Gastrocnemius medialis (tissue), 4 donors: ENCODE results near the gene NTMT1. TPM values are rescaled to one million over a fixed set of nuclear protein-coding genes. Genes with fewer than 3 reads are reported as not detected.

ENCODE experiments used
- ATAC-seq, 2 donors: fragments of 150-250 bp; one replicate each; pipeline ENCODE4 v1.9.1; 2016
- DNase-seq, 2 donors: peaks; one replicate each; pipeline ENCODE4 v3.0.0-alpha.2; 2019
- H3K27ac ChIP-seq, 4 donors: fragments of 200-600 bp; sonication (generic); 1 replicate in 1 of 4; 2 replicates in 3 of 4; pipeline ENCODE4 v1.5.1; 2016 to 2018; ENCODE audit warnings: mild to moderate bottlenecking in 2 of 4, moderate library complexity in 1 of 4
- H3K27me3 ChIP-seq, 3 donors: fragments of 200-600 bp; sonication (generic) in 2 of 3; 1 replicate in 1 of 3; 2 replicates in 2 of 3; pipeline versions ENCODE4 v1.5.1 to v1.6.0; 2016 to 2019; ENCODE audit warnings: mild to moderate bottlenecking in 1 of 3, moderate library complexity in 1 of 3
- H3K36me3 ChIP-seq, 2 donors: fragments of 200-600 bp; sonication (generic) in 1 of 2; one replicate each; pipeline ENCODE4 v1.5.1; 2017 to 2018
- H3K4me1 ChIP-seq, 2 donors: fragments of 200-600 bp; sonication (generic) in 1 of 2; one replicate each; pipeline ENCODE4 v1.5.1; 2016 to 2017; ENCODE audit warnings: mild to moderate bottlenecking in 2 of 2
- H3K4me3 ChIP-seq, 4 donors: fragments of 200-600 bp; sonication (generic) in 3 of 4; 1 replicate in 1 of 4; 2 replicates in 3 of 4; pipeline ENCODE4 v1.5.1; 2016 to 2019; ENCODE audit warnings: mild to moderate bottlenecking in 2 of 4
- H3K9me3 ChIP-seq, 3 donors: fragments of 200-600 bp; sonication (generic) in 2 of 3; 1 replicate in 1 of 3; 2 replicates in 2 of 3; pipeline ENCODE4 v1.5.1; 2016 to 2019
- POLR2A ChIP-seq, 2 donors: fragments of 450-650 bp; IDR thresholded peaks; one replicate each; pipeline ENCODE4 v1.6.1; 2017; ENCODE audit warnings: antibody characterized with exemption in 2 of 2, mild to moderate bottlenecking in 2 of 2, moderate library complexity in 2 of 2
- in situ Hi-C, 4 donors: fragments of 200-750 bp; cut with MboI; loops; one replicate each; pipeline versions ENCODE4 v1.15.0 to v1.8.0; 2017; ENCODE audit warnings: low sequenced_read_pairs in 4 of 4
- intact Hi-C: fragments of 100-400 bp; cut with DNase I; formaldehyde crosslinking; loops from one replicate; pipeline ENCODE4 v1.15.1; 2023; ENCODE audit warnings: low total_unique reads
- total RNA-seq, 4 donors: library from RNA; depleted of rRNA; stranded (reverse); fragments of >200 nt; gene quantifications; one replicate each; pipeline versions ENCODE4 v1.1.0 to v1.2.3, GENCODE V29; 2016
- TF ChIP-seq, protein P1 (sequence below), 5 experiments: fragments of 450-650 bp in 3 of 5; fragments of 200-600 bp in 2 of 5; sonication (generic) in 2 of 5; IDR thresholded peaks in 4 of 5; conservative IDR thresholded peaks in 1 of 5; 1 replicate in 4 of 5; 2 replicates in 1 of 5; pipeline ENCODE4 v1.5.1; 2016 to 2019; ENCODE audit warnings: antibody characterized with exemption in 5 of 5, mild to moderate bottlenecking in 3 of 5, moderate library complexity in 3 of 5

Gene NTMT1
- total RNA-seq, 4 donors from 2014 or later = 37.8 to 82.1 (median 48.1) TPM

DNA sequence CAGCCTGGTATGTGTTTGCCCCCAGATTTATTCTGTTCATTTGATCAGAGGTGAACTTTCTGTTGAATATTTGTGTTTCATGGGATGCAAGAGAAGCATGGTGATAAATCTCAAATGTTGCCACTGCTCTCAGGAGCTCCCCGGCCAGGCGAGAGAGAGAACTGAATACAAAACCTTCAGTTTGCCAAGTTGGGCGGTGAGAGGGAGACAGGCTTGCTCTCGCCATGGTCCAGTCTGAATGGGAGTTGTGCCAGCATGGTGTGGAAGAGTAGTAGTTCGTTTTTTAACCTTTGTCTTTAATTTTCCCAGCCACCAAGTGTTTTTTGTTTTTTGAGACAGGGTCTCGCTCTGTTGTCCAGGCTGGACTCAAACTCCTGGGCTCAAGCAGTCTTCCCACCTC lies 2.7 kb downstream of the NTMT1 start:
- H3K27ac ChIP-seq = peak overlapping the region in 2 of 4 donors; percentile 93 to 98

DNA sequence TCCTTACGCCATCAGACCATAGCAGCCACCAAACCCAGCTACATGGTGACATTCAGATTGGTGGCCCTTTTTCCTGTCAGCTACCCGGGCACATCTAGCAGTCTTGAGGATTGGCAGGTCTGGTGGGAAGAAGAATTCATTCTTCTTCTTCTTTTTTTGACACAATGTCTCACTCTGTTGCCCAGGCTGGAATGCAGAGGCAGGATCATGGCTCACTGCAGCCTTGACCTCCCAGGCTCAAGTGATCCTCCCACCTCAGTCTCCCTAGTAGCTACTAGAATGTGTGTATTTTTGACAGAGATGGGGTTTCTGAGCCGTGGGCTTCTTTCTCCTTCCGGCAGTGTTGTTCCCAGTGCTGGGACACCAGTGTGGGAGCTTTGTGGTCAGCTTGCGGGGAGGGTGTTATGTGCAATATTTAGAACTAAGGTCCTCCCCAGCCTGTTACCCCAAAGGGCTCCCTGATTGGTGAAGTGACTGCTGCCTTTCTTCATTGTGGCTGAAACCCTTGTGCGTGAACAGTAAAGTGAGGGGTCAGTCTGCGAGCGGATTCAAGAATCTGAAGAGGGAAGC lies 3.4 kb downstream of the NTMT1 start:
- H3K27ac ChIP-seq = peak overlapping the region in 2 of 4 donors; percentile 93 to 98
- no peaks in the 10 kb centered on the region for H3K27me3 ChIP-seq
- no peak overlapping the region for H3K4me3 ChIP-seq
- in situ Hi-C loops (loop anchor here in 1 of 4 donors (25.0 kb wide), 1 partner anchor 158 kb away; no protein-coding TSS in a partner anchor), intact Hi-C loops (loop anchor here (5.0 kb wide), 2 partner anchors 217 to 452 kb away; partner anchors contain the start of gene IER5L)
- peaks cover 0 to 14% of the 10 kb centered on the region in 2 donors for H3K36me3 ChIP-seq
- peaks cover 56 to 64% of the 10 kb centered on the region in 2 donors for H3K4me1 ChIP-seq
- TF ChIP-seq, protein P1, sequence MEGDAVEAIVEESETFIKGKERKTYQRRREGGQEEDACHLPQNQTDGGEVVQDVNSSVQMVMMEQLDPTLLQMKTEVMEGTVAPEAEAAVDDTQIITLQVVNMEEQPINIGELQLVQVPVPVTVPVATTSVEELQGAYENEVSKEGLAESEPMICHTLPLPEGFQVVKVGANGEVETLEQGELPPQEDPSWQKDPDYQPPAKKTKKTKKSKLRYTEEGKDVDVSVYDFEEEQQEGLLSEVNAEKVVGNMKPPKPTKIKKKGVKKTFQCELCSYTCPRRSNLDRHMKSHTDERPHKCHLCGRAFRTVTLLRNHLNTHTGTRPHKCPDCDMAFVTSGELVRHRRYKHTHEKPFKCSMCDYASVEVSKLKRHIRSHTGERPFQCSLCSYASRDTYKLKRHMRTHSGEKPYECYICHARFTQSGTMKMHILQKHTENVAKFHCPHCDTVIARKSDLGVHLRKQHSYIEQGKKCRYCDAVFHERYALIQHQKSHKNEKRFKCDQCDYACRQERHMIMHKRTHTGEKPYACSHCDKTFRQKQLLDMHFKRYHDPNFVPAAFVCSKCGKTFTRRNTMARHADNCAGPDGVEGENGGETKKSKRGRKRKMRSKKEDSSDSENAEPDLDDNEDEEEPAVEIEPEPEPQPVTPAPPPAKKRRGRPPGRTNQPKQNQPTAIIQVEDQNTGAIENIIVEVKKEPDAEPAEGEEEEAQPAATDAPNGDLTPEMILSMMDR (IDR thresholded peaks at IDR 0.05 in 4 of 5, conservative IDR thresholded peaks at IDR 0.05 in 1 of 5) = no peak
- ATAC-seq (no peak), DNase-seq (no peak)
- H3K9me3 ChIP-seq = no peaks in the 10 kb centered on the region

More for the DNA sequence above, 2.7 kb downstream of the NTMT1 start:
- Histone ChIP-seq H3K9me3 (no peaks in the 10 kb centered on the region), H3K27me3 (no peaks in the 10 kb centered on the region), H3K36me3 (peaks cover 0 to 8% of the 10 kb centered on the region in 2 donors), H3K4me3 (no peak overlapping the region), H3K4me1 (peaks cover 56 to 64% of the 10 kb centered on the region in 2 donors)
- intact Hi-C loops (loop anchor here (5.0 kb wide), 2 partner anchors 216 to 451 kb away; partner anchors contain the start of gene IER5L), in situ Hi-C loops (loop anchor here in 1 of 4 donors (25.0 kb wide), 1 partner anchor 159 kb away; no protein-coding TSS in a partner anchor)
- DNase-seq (no peak), ATAC-seq (no peak)
- TF ChIP-seq, protein P1 (IDR thresholded peaks at IDR 0.05 in 4 of 5, conservative IDR thresholded peaks at IDR 0.05 in 1 of 5) = no peak
- no peak for TF ChIP-seq POLR2A (IDR thresholded peaks at IDR 0.05)

DNA sequence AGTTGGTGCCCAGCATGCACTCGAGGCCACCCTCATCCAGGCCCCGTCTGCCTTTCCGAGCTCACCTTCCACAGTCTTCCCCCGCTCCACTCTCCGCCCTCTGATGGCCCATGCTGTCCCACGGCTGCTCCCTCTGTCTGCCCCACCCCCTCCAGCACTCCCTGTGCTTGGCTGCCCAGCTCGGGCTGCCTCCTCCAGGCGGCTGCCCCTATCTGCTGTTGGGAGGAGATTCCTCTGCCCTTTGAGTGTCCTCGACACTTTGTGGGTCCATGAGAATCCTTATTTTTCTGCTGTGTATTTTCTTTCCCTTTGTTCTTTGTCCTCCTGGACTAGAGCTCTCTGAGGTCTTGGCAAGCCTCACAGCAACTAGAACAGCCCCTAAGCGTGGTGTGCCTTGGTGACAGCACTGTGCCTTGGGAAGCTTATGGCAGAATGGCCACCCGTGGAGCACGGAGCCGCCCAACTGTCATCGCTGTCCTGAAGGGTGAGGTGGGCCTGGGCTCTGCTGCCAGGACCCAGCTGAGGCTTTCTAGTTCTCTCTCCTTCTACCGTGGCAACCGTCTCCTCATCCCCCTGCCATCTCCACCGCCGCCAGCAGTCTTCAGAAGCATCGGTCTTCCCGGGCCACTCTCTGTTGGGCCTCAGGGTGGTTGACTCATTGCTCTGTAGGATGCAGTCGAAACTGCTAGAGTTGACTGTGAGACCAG lies 5.2 kb downstream of the NTMT1 start:
- peak in 1 of 2 donors; percentile 57 for DNase-seq
- in situ Hi-C loops (loop anchor here in 1 of 4 donors (25.0 kb wide), 1 partner anchor 156 kb away; no protein-coding TSS in a partner anchor), intact Hi-C loops (no loop called here)
- Histone ChIP-seq H3K4me1 (peaks cover 56 to 64% of the 10 kb centered on the region in 2 donors), H3K27ac (peak overlapping the region in 3 of 4 donors; percentile 8 to 93 (median 64)), H3K27me3 (no peaks in the 10 kb centered on the region), H3K4me3 (peak overlapping the region in 1 of 4 donors; percentile 24), H3K36me3 (peaks cover 0 to 32% of the 10 kb centered on the region in 2 donors), H3K9me3 (no peaks in the 10 kb centered on the region)
- no peak for ATAC-seq
- TF ChIP-seq POLR2A (IDR thresholded peaks at IDR 0.05) = no peak
- TF ChIP-seq, protein P1 (IDR thresholded peaks at IDR 0.05 in 4 of 5, conservative IDR thresholded peaks at IDR 0.05 in 1 of 5) = no peak

DNA sequence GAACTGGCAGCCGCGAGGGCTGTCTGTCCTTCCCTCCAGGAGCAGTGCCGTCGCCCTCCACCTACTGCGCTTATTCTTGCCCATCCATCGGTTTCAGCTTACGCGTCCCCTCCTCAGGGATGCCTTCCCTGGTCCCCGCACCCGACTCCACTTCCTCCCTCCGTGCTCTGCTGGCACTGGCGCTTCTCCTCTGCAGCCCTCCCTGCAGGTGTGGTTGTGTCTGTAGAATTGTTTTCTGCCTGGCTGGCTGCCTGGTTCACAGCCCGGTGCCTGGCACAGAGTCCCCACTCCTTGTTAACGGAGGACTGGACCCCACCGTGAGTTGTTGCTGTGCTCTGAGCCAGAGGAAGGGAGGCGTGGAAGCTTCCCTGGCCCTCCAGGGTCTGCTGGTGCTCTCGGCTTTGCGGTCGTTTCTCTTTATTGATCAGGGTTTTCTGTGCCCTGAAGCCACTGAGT lies 5.7 kb downstream of the NTMT1 start:
- peak overlapping the region in 1 of 4 donors; percentile 24 for H3K4me3 ChIP-seq
- no peaks in the 10 kb centered on the region for H3K9me3 ChIP-seq
- TF ChIP-seq, protein P1 (IDR thresholded peaks at IDR 0.05 in 4 of 5, conservative IDR thresholded peaks at IDR 0.05 in 1 of 5) = no peak
- TF ChIP-seq POLR2A (IDR thresholded peaks at IDR 0.05) = no peak
- H3K27me3 ChIP-seq = no peaks in the 10 kb centered on the region
- ATAC-seq (no peak), DNase-seq (no peak)
- peak overlapping the region in 1 of 4 donors; percentile 93 for H3K27ac ChIP-seq
- peaks cover 55 to 64% of the 10 kb centered on the region in 2 donors for H3K4me1 ChIP-seq
- intact Hi-C loops (no loop called here), in situ Hi-C loops (loop anchor here in 1 of 4 donors (25.0 kb wide), 1 partner anchor 156 kb away; no protein-coding TSS in a partner anchor)
- H3K36me3 ChIP-seq = peaks cover 0 to 38% of the 10 kb centered on the region in 2 donors
